OCI-LY7 (cell line): Measurements from ENCODE around the gene SERTAD4. TPM values are rescaled to one million over a fixed set of nuclear protein-coding genes. Genes with fewer than 3 reads are reported as not detected.

ENCODE experiments used
- BruUV-seq: library from RNA; stranded (reverse); fragments of 400-500 nt; replicated peaks from 2 replicates; lab custom pipeline; 2021; lab: Mats Ljungman, UMichigan
- CTCF ChIA-PET: fragments of 300-600 bp; sonication (Branson Sonifier 250); formaldehyde crosslinking; loops from one replicate; lab custom pipeline; 2022; ENCODE audit warnings: antibody characterized with exemption; ENCODE audit not compliant: unreplicated experiment; lab: Charles Lee
- POLR2A ChIA-PET: fragments of 300-600 bp; sonication (Branson Sonifier 250); formaldehyde crosslinking; loops from one replicate; lab custom pipeline; 2022; ENCODE audit warnings: antibody characterized with exemption; lab: Charles Lee
- DNase-seq: peaks from one replicate; pipeline ENCODE4 v3.0.0-alpha.2; 2015; ENCODE audit warnings: low spot score
- H2AFZ ChIP-seq: fragments of 200-600 bp; sonication (generic), shearing (Covaris generic); 2 replicates; pipeline ENCODE4 v1.6.1; 2014; ENCODE audit warnings: mild to moderate bottlenecking, antibody characterized with exemption, low read length, moderate library complexity
- H3K27ac ChIP-seq: fragments of 200-600 bp; sonication (generic); 2 replicates; pipeline ENCODE4 v1.5.1; 2014; ENCODE audit warnings: mixed run types, low read depth, mild to moderate bottlenecking, moderate library complexity, low read length, inconsistent platforms; ENCODE audit not compliant: poor library complexity, severe bottlenecking
- H3K36me3 ChIP-seq: fragments of 200-600 bp; sonication (generic); 2 replicates; pipeline ENCODE4 v1.6.1; 2014; ENCODE audit warnings: mild to moderate bottlenecking, antibody characterized with exemption, low read length, moderate library complexity, mixed read lengths; ENCODE audit not compliant: insufficient read depth
- H3K4me1 ChIP-seq: fragments of 200-600 bp; sonication (generic); 2 replicates; pipeline ENCODE4 v1.5.1; 2014; ENCODE audit warnings: mild to moderate bottlenecking, low read length; ENCODE audit not compliant: insufficient read depth, poor library complexity, severe bottlenecking
- H3K4me2 ChIP-seq: fragments of 200-600 bp; sonication (generic); 2 replicates; pipeline ENCODE4 v1.6.1; 2014; ENCODE audit warnings: mild to moderate bottlenecking, low read length
- H3K4me3 ChIP-seq: fragments of 200-600 bp; sonication (generic); 2 replicates; pipeline ENCODE4 v1.5.1; 2014; ENCODE audit warnings: mild to moderate bottlenecking, low read depth, low read length; ENCODE audit not compliant: poor library complexity, severe bottlenecking
- H3K79me2 ChIP-seq: fragments of 200-600 bp; sonication (generic); 2 replicates; pipeline ENCODE4 v1.6.1; 2016; ENCODE audit warnings: low read depth, mild to moderate bottlenecking, low read length, moderate library complexity, mixed read lengths; ENCODE audit not compliant: insufficient read depth
- H3K9me2 ChIP-seq: fragments of 200-600 bp; sonication (generic); 2 replicates; pipeline ENCODE4 v1.6.1; 2016; ENCODE audit warnings: mild to moderate bottlenecking, low read length, mixed read lengths; ENCODE audit not compliant: insufficient read depth
- H3K9me3 ChIP-seq: fragments of 200-600 bp; sonication (generic); 2 replicates; pipeline ENCODE4 v1.6.1; 2014; ENCODE audit warnings: mild to moderate bottlenecking, mixed run types, low read length, mixed read lengths
- H4K20me1 ChIP-seq: fragments of 200-600 bp; sonication (generic); 2 replicates; pipeline ENCODE4 v1.6.1; 2014; ENCODE audit warnings: mild to moderate bottlenecking, antibody characterized with exemption, low read length, moderate library complexity, mixed read lengths; ENCODE audit not compliant: insufficient read depth
- EZH2phosphoT487 ChIP-seq: fragments of 200-600 bp; sonication (generic); IDR thresholded peaks from 2 replicates; pipeline ENCODE4 v1.6.1; 2018; ENCODE audit warnings: low read depth, borderline replicate concordance, mild to moderate bottlenecking, mixed run types, antibody characterized with exemption, low read length, moderate library complexity, mixed read lengths
- intact Hi-C: fragments of 100-400 bp; cut with micrococcal nuclease; formaldehyde crosslinking; loops from one replicate; pipeline ENCODE4 v1.10.0; 2022; ENCODE audit not compliant: unreplicated experiment
- total RNA-seq, 2 experiments: library from RNA; depleted of rRNA in 1 of 2; stranded (reverse); fragments of >200 nt in 1 of 2; shearing (Covaris generic) in 1 of 2; gene quantifications; 2 replicates each; pipeline ENCODE4 v1.2.3, GENCODE V29; 2014 to 2022
- TF ChIP-seq, protein P1 (sequence below): fragments of 200-600 bp; sonication (generic); conservative IDR thresholded peaks from 2 replicates; pipeline ENCODE4 v1.5.1; 2014; ENCODE audit warnings: mild to moderate bottlenecking, antibody characterized with exemption, low read length, moderate library complexity, mixed read lengths

The SERTAD4 gene
- total RNA-seq, 2 experiments from 2014 or later, result not detected

DNA sequence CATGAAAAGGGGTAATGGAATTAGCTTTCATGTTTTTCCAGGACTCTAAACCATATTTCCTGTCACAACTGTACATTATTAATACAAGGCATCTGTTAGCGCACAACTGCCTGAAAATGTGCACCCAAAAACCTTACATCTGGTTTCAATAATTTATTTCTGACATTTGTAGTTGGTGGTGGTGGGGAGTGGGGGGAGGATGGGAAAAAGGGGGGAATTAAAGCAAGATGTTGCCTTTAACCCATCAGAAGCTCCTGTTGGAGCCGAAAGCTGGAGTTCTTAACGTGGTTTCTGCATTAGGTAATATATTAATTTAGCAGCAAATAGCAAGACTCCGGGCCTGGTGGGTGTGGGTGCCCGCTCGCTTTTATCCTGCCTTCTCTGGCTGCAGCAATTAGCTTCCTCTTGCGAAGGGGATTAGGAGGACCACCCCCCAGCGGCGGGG lies 59.2 kb downstream of the SERTAD4 start:
- CTCF ChIA-PET, result no interaction called here
- no peaks in the 10 kb centered on the region for H4K20me1 ChIP-seq

DNA sequence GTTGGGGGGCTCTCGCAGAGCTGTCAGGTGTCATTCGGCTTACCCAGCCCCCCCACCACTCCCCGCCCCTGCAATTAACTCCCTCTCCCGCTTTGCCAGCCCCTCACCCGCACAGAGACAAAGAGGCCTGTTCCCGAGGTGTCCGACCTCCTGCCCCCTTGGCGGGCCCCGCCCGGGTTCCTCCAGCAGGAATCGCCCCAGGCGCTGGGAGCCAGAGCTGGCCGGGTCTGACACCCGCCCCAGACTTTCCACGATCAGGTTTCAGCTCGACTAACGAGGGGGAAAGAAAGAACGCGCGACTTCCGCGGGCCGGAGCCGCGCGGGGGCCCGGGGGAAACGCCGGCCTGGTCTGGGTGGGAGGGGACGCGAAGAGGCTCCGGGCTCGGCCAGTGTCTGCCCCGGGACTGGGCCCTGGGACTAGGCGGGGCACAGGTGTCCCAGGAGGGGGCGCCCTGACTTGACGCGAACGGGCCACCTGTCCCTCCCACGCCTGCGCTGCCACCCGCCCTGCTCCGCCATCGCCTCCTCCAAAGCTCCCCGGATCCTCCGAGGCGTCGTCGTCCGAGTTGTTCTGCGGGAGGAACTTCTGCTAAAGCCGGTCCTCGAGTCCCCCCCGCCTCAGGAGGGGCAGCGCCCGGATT lies 59.8 kb downstream of the SERTAD4 start:
- Histone ChIP-seq H3K79me2 (no peaks in the 10 kb centered on the region), H3K4me3 (no peak overlapping the region), H2AFZ (no peak overlapping the region), H3K4me1 (no peaks in the 10 kb centered on the region), H3K4me2 (no peak overlapping the region), H3K27ac (no peak overlapping the region), H3K9me3 (no peaks in the 10 kb centered on the region), H4K20me1 (no peaks in the 10 kb centered on the region), H3K9me2 (no peaks in the 10 kb centered on the region), H3K36me3 (no peaks in the 10 kb centered on the region)
- CTCF ChIA-PET, result no interaction called here
- BruUV-seq, result no TSS peak
- no peak for DNase-seq
- TF ChIP-seq EZH2phosphoT487, result no peak
- TF ChIP-seq, protein P1, sequence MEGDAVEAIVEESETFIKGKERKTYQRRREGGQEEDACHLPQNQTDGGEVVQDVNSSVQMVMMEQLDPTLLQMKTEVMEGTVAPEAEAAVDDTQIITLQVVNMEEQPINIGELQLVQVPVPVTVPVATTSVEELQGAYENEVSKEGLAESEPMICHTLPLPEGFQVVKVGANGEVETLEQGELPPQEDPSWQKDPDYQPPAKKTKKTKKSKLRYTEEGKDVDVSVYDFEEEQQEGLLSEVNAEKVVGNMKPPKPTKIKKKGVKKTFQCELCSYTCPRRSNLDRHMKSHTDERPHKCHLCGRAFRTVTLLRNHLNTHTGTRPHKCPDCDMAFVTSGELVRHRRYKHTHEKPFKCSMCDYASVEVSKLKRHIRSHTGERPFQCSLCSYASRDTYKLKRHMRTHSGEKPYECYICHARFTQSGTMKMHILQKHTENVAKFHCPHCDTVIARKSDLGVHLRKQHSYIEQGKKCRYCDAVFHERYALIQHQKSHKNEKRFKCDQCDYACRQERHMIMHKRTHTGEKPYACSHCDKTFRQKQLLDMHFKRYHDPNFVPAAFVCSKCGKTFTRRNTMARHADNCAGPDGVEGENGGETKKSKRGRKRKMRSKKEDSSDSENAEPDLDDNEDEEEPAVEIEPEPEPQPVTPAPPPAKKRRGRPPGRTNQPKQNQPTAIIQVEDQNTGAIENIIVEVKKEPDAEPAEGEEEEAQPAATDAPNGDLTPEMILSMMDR, result no peak
- POLR2A ChIA-PET, result no interaction called here
- intact Hi-C loops, result no loop called here

More for the DNA sequence above, 59.2 kb downstream of the SERTAD4 start:
- Histone ChIP-seq H3K9me2 (no peaks in the 10 kb centered on the region), H3K4me2 (no peak overlapping the region), H3K9me3 (no peaks in the 10 kb centered on the region), H3K4me1 (no peaks in the 10 kb centered on the region), H3K36me3 (no peaks in the 10 kb centered on the region), H2AFZ (no peak overlapping the region), H3K79me2 (no peaks in the 10 kb centered on the region), H3K27ac (no peak overlapping the region), H3K4me3 (no peak overlapping the region)
- no peak for DNase-seq
- POLR2A ChIA-PET, result interaction anchor here (1.2 kb wide), 1 partner anchor 12 kb away, joined by 3 read pairs; no protein-coding TSS in a partner anchor
- TF ChIP-seq EZH2phosphoT487, result no peak
- TF ChIP-seq, protein P1, result no peak
- intact Hi-C loops, result no loop called here
- BruUV-seq, result no TSS peak

DNA sequence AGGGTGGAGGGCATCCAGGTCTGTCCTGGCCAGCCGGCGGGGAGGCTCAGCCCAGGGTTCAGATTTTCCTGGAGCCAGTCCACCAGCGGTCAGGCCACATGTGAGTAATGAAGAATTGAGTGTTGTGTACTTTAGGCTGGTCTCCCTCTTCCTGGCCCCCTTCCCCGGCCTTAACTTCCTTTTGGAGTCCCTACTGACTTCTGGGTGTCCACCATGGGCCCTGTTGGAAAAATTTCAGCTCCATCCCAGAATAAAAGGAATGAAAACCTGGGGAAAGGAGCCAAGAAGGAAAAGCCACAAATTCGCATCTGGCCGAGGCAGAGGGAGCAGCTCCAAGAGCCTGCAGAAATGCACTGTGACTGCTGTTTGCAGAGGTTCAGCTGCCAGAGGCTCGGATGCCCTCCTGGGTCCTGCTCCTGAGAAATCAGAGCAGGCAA lies 60.6 kb downstream of the SERTAD4 start:
- no TSS peak for BruUV-seq
- Histone ChIP-seq H3K4me1 (no peaks in the 10 kb centered on the region), H3K36me3 (no peaks in the 10 kb centered on the region), H3K4me3 (no peak overlapping the region), H3K79me2 (no peaks in the 10 kb centered on the region), H3K4me2 (no peak overlapping the region), H4K20me1 (no peaks in the 10 kb centered on the region), H2AFZ (no peak overlapping the region), H3K27ac (no peak overlapping the region), H3K9me3 (no peaks in the 10 kb centered on the region), H3K9me2 (no peaks in the 10 kb centered on the region)
- intact Hi-C loops, result no loop called here
- TF ChIP-seq EZH2phosphoT487, result no peak
- TF ChIP-seq, protein P1, result no peak
- CTCF ChIA-PET, result no interaction called here
- POLR2A ChIA-PET, result no interaction called here
- no peak for DNase-seq
